Measurements from ENCODE around the gene HDAC3. TPM values are rescaled to one million over a fixed set of nuclear protein-coding genes. Genes with fewer than 3 reads are reported as not detected.

The HDAC3 gene
- total RNA-seq, 1 experiment from 2014 or later, result 91.9 TPM

GRCh38 chr5:141609044-141609443 is 27.6 kb downstream of the HDAC3 start:
- Histone ChIP-seq H3K79me2 (ENCODE audit: insufficient read depth, low read length) (peaks cover 98% of the 10 kb centered on the region), H3K4me3 (replicated peaks in 1 of 2; ENCODE audit: low read depth in 1 of 2, low read length in 2 of 2) (no peak overlapping the region), H3K36me3 (ENCODE audit: control insufficient read depth in 1 of 2, insufficient read depth in 2 of 2, low read length in 2 of 2) (no peaks in the 10 kb centered on the region), H3K9ac (ENCODE audit: low read length) (no peak overlapping the region), H4K20me1 (ENCODE audit: insufficient read depth) (peaks cover 6% of the 10 kb centered on the region; the same call in 1 of the 2 replicates), H3K4me2 (ENCODE audit: low read length) (no peak overlapping the region), H3K9me3 (ENCODE audit: control insufficient read depth in 1 of 2, insufficient read depth in 1 of 2, low read depth in 1 of 2, low read length in 2 of 2) (no peaks in the 10 kb centered on the region), H3K4me1 (ENCODE audit: control insufficient read depth in 1 of 2, insufficient read depth in 2 of 2, low read length in 2 of 2) (peaks cover 10 to 20% of the 10 kb centered on the region in 2 experiments), H3K27ac (ENCODE audit: low read depth, low read length) (no peak overlapping the region), H3K9me2 (ENCODE audit: insufficient read depth) (no peaks in the 10 kb centered on the region), H3K27me3 (ENCODE audit: insufficient read depth, low read length) (no peaks in the 10 kb centered on the region), H2AFZ (ENCODE audit: low read depth, low read length, poor library complexity, severe bottlenecking) (no peak overlapping the region)
- ChIA-PET CTCF (interaction anchor here (0.9 to 1.3 kb wide), 3 partner anchors 10 to 16 kb away, joined by 3 to 5 read pairs (median 4); partner anchors contain the start of gene DIAPH1), POLR2A (no interaction called here), RAD21 (ENCODE audit: low non-redundant PET in 1 of 2, low total read pairs in 2 of 2, uncharacterized antibody in 2 of 2, unreplicated experiment in 2 of 2) (no interaction called here)
- no peak for TF ChIP-seq ZBTB33 (IDR thresholded peaks at IDR 0.05; ENCODE audit: extremely low read depth, insufficient replicate concordance, low read length)
- no peak for TF ChIP-seq CTCF (IDR thresholded peaks at IDR 0.05 in 2 of 3, conservative IDR thresholded peaks at IDR 0.05 in 1 of 3; ENCODE audit: borderline replicate concordance in 1 of 3, insufficient read depth in 1 of 3, low read depth in 2 of 3, low read length in 2 of 3)
- TF ChIP-seq SRF (IDR thresholded peaks at IDR 0.05; ENCODE audit: low read depth), result no peak
- TF ChIP-seq RAD21 (IDR thresholded peaks at IDR 0.05; ENCODE audit: low read depth), result no peak
- no peak for TF ChIP-seq JUND (IDR thresholded peaks at IDR 0.05)
- TF ChIP-seq YY1 (IDR thresholded peaks at IDR 0.05; ENCODE audit: extremely low read depth, insufficient replicate concordance, low read depth, low read length), result no peak
- no peak for TF ChIP-seq EZH2phosphoT487 (IDR thresholded peaks at IDR 0.05; ENCODE audit: borderline replicate concordance)
- TF ChIP-seq ELF1 (IDR thresholded peaks at IDR 0.05; ENCODE audit: borderline replicate concordance, low read depth), result no peak
- no peak for TF ChIP-seq POLR2A (IDR thresholded peaks at IDR 0.05; ENCODE audit: borderline replicate concordance, extremely low read depth, insufficient read depth, insufficient read length)
- TF ChIP-seq SP1 (IDR thresholded peaks at IDR 0.05; ENCODE audit: low read depth), result no peak
- TF ChIP-seq EGR1 (IDR thresholded peaks at IDR 0.05; ENCODE audit: low read depth), result no peak
- TF ChIP-seq MAX (IDR thresholded peaks at IDR 0.05), result no peak
- TF ChIP-seq ATF3 (IDR thresholded peaks at IDR 0.05), result no peak
- TF ChIP-seq SIN3A (IDR thresholded peaks at IDR 0.05; ENCODE audit: low read depth), result no peak
- DNase-seq (ENCODE audit: low read depth, low spot score) (no peak), ATAC-seq (no peak)
- intact Hi-C loops (cut with micrococcal nuclease), result no loop called here
- BruUV-seq (replicated peaks), result no TSS peak
